IMR-90 (cell line): ENCODE measurements around the gene WDR54.

Experiments used
- CTCF ChIP-seq: conservative IDR thresholded peaks from 2 replicates; pipeline ENCODE4 v1.5.1; 2012; ENCODE audit warnings: mild to moderate bottlenecking, low read depth, low read length, improper control_type of control experiment
- ELK1 ChIP-seq: fragments of 150-350 bp; IDR thresholded peaks from 2 replicates; pipeline ENCODE4 v1.6.1; 2016; ENCODE audit warnings: low read depth, mild to moderate bottlenecking, low read length, moderate library complexity, borderline replicate concordance
- MXI1 ChIP-seq: IDR thresholded peaks from 2 replicates; pipeline ENCODE4 v1.6.1; 2012; ENCODE audit warnings: low read depth, mild to moderate bottlenecking, low read length, moderate library complexity, borderline replicate concordance
- POLR2A ChIP-seq: IDR thresholded peaks from 2 replicates; pipeline ENCODE4 v1.6.1; 2012; ENCODE audit warnings: mild to moderate bottlenecking, low read depth, low read length
- RAD21 ChIP-seq: IDR thresholded peaks from 2 replicates; pipeline ENCODE4 v1.6.1; 2012; ENCODE audit warnings: low read length, improper control_type of control experiment
- SMC3 ChIP-seq: fragments of 150-350 bp; IDR thresholded peaks from 2 replicates; pipeline ENCODE4 v1.6.1; 2016; ENCODE audit warnings: low read depth, mild to moderate bottlenecking, antibody characterized with exemption, low read length, moderate library complexity

GRCh38 chr2:74448771-74449170, 27.2 kb downstream of the WDR54 start:
- TF ChIP-seq CTCF (no peak), MXI1 (no peak), POLR2A (no peak), ELK1 (no peak), RAD21 (no peak), SMC3 (no peak)
